Esophagus muscularis mucosa (tissue), 3 donors: Measurements from ENCODE around the gene SH2D1B.

Source experiments
- POLR2A ChIP-seq: fragments of 450-650 bp; IDR thresholded peaks from one replicate; pipeline ENCODE4 v1.6.1; 2017; ENCODE audit warnings: antibody characterized with exemption, moderate library complexity, mild to moderate bottlenecking, low read depth
- TF ChIP-seq, protein P1 (sequence below), 3 experiments: fragments of 200-600 bp in 2 of 3; fragments of 450-650 bp in 1 of 3; sonication (generic) in 2 of 3; IDR thresholded peaks; one replicate each; pipeline ENCODE4 v1.5.1; 2017 to 2019; ENCODE audit warnings: antibody characterized with exemption in 3 of 3, mild to moderate bottlenecking in 2 of 3, moderate library complexity in 1 of 3

DNA sequence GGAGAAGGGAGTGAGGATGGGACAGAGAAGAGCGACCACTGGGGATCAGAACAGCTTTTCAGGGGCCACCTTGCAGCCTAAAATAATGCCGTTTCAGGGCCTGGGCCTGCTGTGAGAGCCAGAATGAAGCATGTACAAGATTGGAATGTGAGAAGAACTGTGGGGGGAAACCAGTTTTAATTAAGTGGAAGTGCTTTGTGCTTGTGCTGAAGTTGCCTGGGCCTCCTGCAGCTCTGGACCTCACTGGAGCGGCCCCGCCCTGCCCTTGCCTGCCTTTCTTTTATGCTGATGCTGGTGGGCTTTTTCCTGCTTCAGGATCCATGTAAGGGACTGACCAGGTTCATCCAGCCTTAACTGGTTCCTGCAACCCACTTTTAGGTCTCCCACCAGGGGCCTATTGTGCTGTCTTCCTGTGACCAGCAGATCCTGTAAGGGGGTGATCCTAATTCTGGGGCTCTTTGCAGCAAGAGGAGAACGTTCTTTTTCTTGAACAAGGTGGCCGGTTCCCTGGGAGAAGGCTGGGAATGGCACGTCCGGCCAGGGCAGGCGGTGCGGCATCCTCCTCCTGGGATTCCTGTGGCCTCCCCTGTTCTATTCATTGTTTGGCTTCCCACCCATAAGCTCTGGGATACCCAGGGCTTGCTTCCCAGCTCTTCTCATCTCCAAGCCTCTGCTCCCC, 27.2 kb downstream of the SH2D1B start:
- TF ChIP-seq, protein P1, sequence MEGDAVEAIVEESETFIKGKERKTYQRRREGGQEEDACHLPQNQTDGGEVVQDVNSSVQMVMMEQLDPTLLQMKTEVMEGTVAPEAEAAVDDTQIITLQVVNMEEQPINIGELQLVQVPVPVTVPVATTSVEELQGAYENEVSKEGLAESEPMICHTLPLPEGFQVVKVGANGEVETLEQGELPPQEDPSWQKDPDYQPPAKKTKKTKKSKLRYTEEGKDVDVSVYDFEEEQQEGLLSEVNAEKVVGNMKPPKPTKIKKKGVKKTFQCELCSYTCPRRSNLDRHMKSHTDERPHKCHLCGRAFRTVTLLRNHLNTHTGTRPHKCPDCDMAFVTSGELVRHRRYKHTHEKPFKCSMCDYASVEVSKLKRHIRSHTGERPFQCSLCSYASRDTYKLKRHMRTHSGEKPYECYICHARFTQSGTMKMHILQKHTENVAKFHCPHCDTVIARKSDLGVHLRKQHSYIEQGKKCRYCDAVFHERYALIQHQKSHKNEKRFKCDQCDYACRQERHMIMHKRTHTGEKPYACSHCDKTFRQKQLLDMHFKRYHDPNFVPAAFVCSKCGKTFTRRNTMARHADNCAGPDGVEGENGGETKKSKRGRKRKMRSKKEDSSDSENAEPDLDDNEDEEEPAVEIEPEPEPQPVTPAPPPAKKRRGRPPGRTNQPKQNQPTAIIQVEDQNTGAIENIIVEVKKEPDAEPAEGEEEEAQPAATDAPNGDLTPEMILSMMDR (IDR thresholded peaks at IDR 0.05), result no peak
- no peak for TF ChIP-seq POLR2A
